Activated T-cell treated with anti-CD3 and anti-CD28 coated beads for 48 hours (primary cell): ENCODE measurements around the gene DYNLT2.
A peak's percentile ranks its signal among the peaks of the same experiment; 100 is the strongest.

Experiments
- DNase-seq: peaks from one replicate; pipeline ENCODE4 v3.0.0-alpha.2; 2020; ENCODE audit warnings: low read depth

The DYNLT2 gene, protein sequence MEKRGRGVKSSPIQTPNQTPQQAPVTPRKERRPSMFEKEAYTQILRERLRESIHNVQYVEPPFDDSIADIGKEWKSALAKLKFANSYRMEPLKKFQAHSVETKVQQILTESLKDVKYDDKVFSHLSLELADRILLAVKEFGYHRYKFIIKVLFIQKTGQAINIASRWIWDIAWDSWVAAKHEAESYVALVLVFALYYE

DNA sequence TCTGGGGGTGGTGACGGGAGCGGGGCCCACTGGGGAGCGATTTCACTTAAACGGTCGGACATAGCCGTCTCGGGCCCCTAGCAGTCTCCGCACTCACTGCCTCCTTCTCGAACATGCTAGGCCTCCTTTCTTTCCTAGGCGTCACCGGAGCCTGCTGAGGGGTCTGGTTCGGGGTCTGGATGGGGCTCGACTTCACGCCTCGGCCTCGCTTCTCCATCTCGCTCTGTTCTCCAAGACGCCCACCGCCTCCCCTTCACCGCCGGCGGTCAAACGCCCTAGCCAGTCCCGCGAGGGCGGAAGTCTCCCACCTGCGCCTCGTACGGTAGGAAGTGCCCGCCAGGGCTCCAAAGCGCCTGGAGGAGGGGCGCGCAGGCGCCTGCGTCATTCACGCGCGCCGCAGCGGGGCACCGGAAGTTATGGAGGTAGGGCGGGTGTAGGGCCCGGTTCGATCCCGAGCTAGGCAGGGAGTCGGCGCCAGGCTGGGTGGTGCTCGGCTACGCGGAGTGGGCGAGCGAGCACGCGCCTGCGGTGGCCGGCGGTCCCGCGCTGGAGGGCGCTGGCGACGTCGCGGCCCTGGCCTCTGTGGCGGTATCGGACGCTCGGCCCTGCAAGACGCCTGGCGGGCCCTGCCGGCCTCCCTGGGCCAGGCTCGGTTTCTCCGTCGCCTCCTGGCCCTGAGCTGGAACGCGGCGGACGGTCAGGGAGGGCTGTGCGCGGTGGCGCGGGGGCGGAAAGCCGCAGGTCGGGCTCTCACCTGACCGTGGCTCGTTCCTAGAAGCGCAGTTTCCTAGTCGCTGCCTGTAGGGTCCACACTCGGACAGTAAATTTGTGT is at the start of gene DYNLT2, which contains the start of gene ERMARD:
Gene DYNLT2, minus strand, starts transcription at position 331 of the 832 bp plus-strand sequence. Its CDS starts 114 bp downstream, at position 217.
Gene ERMARD, plus strand, starts transcription at position 381 of the 832 bp plus-strand sequence. Its CDS starts 36 bp downstream, at position 417.
- DNase-seq: peak; percentile 94

DNA sequence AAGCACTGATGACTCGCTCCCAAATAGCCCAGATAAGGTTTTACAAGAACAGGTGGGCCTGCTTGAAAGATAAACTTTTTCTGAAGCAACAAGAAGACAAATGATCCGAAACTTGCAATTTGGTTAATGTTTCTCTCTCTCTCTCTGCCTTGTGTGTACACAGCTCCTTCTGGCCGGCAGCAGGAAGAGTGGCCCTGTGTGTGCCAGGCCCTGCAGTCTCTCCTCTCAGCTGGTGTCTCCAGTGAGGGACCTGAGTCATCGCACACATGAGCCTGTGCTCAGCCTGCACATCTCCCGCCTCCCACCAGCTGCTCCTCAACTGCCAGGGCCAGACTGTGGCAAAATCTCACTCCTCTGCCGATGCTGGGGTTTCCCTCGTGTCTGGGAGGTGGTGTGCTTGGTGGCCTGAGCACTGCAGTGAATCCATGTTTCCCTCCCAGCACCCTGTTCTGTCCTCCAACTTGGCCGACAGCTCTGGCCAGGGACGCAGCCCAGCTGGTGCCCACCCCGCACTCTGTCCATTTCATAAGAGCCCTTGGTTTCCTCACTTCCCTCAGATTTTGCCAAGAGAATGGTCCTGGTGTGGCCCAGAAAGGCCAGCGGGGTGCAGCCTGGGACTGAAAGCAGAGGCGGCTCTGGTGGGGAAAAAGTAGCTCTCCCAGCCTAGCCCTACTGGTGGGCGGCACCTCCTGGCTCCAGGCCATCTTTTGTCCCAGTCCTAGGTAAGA is 49.5 kb upstream of the DYNLT2 start:
- no peak for DNase-seq

DNA sequence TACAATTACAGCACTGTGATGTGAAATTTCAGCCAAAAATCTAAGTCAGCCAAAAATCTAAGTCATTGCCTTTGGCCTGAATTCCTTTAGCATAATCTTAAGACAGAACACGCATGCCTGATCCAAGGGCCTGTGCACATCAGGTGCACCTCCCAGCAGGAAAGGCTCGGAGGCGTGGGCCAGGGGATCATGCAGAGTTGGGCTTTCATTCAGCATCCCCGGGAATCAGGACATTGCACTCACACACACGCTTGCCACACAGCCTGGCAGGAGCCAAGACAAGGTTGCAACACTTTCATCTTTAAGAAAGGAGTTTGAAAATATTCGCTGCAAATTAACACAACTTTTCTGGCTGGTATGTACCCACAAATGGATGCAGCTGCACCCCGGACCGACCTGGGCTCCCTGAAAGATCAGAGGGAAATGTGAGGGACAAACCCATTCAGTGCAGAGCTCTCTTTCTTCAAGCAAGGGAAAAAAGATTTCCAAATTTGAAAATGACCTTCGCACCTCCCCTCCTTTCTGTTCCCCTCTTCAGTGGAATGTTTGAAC is 48.8 kb upstream of the DYNLT2 start:
- DNase-seq: no peak

DNA sequence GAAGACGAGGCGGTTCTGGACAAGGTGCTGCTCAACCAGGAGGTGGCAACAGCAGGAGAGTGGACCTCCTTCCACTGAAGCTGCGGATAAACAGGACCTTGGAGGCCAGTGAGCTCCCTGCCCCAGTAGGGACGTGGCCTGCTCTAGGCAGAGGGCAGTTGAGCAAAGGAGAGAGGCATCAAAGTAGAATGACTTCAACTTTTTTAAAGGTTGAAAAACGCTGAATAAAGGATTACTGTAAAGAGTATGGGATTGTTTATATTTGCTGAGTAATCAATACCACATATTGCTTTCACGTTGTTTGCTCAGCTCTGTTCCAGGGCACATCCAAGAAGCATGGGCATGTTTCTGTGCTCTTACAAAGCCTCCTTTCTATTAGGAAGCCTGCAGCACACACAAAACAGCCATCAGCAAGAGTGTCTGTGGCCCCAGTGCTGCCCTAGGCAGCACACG is 48.1 kb upstream of the DYNLT2 start:
- no peak for DNase-seq

DNA sequence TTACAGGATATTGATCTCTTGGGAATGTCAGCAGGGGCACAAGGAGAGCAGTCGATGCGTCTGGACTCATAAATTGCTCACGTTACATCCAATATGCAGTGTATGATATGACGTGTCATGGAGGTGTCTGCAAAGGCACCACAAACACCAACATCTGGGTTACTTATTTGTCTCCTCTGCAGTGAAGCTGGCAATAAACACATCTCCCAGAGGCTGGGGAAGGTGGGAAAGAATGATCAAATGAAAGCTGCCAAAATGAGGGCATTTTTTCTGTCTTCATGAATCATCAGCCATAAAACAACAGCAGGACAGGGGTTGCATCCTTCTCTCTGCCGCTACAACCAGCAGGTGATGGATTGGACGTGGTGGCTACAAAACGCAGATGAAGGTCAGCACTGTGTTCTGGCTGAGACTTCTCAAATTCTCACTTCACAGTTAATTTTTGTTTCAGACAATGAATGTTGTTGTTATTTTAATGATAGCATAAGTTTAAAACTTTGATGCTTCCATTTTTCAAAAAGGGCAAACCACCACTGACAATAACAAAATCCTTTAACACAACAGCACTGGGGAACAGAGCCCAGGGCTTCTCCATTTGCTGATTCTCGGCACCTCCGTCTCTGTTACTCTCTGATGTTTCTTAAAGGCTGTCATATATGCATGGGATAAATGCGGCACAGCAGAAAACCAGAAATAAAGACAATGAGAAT is 47.5 kb upstream of the DYNLT2 start:
- DNase-seq: no peak

DNA sequence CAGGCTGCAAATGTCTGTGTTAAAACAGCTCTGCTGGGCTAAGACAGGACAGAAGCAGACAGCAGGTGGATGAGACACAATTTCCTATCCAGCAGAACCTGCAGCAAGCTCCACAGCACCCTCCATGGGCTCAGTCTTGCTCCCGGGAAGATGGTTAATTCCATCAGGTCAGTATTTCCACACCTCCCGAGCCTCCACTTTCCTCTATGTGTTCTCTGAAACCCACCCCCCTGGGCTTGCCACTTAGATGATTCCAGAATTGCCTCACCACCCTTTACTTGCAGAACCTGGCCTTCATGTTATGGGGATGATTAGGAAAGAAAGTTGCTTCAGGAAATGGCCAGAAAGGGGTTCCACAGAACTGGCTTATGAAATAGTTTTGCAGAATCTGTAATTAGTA is 43.8 kb upstream of the DYNLT2 start:
- DNase-seq: no peak

DNA sequence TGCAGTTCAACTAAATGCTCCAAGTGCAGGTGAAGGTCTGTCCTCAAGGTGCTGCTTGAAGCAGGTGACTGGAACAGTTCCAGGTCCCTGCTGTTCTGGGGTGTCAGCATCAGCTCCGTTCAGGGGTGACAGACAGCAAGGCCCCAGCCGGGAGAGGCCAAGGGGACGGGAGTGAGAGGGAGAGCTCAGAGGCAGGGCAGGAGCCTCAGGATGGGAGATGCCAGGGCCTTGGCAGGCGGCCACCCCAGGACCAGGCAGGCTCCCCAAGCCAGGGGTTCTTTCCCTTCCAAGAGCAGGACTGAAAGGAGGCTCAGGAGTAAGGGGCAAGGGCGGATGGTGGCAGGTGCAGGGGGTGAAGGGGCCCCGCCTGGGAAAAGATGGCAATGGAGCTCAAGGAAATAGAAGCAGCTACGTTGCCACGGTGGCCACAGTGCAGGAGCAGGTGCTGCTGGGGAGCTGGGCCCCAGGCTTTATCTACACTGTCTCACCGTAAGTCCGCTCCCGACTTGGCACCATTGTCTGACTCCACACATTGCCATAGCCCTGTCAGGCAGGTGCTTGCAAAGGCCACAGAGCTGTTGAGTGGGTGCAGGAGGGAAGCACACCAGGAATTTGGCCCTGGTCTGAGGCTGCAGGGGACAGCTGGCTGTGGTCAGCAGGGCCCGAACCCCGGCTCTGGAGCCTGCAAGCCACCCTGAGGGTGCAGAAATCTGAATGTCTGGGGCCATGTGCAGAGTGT is 43.1 kb upstream of the DYNLT2 start:
- DNase-seq: no peak

DNA sequence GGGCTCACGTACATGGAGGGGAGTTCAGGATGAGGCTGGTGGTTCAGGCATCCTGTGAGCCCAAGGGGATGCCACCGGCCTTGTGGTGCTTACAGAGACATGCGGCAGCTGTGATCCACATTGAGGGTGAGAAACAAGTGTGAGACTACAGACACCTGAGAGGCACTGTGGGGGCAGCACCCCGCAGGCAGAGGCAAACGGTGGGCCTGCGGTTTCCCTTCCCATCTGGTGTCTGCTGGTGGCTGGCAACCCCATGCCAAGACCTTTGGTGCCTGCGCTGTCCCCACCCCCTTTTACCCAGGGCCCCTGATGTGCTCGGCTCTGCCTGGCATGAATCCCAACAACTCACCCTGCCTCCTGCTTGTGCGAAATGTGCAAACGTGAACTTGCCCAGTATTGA is 42.0 kb upstream of the DYNLT2 start:
- no peak for DNase-seq

DNA sequence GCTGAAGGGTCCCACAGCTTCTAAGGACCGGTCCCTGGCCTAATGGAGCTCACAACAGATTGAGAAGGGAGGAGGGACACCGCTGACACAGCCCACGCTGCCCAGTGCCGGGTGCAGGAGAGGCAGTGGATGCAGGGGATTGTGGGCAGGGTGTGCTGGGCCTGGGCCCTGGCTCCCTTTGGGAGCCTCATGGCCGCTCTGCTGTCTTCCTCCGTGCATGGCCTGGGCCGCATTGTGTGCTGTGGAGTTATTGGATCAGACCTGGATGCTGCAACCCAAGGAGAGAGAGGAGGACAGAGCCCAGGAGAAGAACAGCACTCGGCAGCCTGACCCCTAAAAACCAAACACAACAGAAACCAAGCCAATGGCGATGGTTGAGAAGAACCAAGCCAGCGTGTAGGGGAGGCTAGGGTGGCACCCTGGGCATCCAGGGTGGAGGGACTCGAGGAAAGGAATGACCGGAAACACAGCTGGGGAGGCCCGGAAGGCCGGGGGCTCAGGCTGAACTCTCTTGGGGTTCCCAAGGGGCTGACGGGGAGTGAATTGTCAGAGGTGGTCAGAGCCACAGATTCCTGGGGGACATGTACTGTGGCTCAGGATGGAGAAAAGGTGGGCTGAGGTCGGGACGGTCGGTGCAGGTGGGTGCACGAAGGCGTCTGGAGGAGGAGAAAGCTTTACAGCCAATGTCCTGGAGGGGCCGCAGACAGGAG is 41.1 kb upstream of the DYNLT2 start:
- DNase-seq: no peak

DNA sequence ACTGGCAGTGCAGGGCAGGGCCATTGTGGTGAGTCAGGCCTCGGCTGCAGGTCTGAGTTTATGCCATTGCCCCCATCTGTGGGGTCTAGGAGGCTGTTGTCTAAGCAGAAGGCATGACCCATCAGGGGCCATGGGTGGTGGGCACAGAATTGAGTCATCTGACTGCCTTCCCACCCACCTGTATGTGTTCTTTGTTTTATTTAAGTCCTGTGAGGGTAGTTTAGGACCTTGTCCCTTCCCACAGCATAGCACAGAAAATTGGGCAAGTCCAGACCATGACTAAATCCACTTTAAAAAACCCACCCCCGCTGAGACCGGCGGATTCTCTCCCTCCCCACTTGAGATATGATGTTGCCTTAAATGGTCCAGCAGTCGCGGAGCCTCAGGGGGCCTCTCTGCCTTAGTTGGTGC is 40.4 kb upstream of the DYNLT2 start:
- no peak for DNase-seq

DNA sequence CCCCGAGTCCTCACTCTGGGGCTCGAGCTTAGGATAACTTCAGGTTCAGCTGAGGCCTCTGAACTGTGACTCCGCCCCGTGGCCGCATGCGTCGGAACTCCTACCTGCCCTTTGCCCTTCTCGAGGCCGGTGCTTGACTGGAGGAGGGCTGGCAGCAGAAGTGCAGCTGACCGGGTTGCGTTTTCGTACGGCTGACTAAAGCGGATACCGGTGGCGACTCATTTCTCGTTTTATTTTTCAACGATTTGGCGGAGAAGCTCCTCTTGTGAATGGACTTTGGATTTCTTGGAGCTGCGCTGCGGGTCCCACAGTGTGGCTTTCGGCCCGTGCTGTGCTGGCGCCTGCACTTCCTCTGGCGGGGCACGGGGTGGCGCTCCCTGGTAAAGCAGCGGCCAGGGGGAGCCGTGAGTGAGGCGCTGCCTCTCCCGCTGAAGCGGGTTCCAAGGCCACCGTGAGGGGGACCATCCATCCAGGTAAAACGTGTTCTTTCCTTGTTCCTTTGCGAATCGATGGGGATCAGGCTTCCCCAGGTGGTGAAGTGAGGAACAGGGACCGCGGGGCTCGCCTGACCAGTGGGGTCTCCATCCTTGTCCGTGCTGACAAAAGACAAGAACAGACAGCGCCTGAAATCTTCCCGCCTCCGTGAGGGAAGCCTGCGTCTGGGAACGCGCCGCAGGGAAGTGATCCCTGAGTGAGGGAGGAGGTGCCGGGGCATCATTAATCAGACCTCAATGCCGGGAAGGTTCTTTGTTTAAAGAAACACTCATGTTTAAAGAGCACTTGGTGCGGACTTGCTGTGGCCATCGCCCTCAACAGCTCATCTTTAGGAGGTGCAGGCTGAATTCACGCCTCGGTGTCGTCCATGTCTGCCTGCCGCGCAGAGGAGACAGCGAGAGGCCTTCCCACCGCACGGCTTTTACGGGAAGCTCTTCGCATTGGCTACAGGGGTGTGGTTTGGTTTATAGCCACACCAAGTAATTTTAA is 38.9 kb upstream of the DYNLT2 start:
- peak; percentile 67 for DNase-seq

DNA sequence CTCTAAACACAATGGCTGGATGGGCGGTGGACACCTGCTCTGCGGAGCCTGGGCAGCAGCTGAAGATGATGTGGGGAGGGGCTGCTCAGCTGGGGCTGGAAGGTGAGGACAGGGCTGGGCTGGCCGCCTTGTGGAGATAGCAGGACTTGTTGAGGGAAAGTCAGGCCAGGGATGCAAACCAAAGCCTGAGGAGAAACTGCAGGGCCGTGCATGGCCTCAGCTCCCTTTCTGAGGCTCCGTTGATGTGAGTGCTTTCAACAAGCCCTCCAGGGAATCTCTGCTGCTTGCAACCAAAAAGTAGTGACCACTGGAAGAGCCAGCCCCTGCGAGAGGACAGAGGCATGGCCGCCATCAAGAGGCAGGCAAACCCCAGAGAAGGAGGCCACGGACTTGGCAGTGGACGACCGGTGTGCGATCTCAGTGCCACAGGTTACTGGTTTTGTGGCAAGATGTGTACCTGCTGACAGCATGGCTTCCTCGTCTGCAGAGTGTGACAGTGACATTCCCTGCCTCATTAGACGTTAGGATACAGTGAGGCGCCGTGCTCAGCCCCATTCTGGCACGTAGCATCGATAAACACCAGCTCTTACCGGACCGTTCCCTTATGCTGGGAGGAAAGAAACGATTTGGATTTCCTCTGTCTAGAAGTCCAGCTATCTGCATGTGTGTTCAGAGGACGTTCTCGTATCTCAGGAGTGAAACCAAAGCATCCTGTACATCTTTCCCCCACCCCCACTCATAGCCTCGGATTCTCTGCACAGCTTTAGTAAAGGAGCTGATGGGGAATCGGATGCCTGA is 38.0 kb upstream of the DYNLT2 start:
- no peak for DNase-seq

DNA sequence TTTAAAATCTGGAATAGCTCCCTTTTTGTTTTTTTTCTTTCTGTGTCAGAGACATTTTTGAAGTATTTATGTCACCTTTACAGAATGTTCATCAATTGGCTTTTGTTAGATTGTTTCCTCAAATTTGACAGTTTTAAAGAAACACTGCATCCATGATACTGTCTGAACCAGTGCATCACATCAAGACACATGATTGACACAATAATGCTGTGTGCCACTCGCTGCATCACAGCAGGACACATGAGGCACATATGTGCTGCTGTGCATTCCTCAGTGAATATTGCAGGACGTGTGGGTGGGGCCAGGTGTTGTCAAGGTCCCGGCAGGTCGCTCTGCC is 37.4 kb upstream of the DYNLT2 start:
- no peak for DNase-seq

DNA sequence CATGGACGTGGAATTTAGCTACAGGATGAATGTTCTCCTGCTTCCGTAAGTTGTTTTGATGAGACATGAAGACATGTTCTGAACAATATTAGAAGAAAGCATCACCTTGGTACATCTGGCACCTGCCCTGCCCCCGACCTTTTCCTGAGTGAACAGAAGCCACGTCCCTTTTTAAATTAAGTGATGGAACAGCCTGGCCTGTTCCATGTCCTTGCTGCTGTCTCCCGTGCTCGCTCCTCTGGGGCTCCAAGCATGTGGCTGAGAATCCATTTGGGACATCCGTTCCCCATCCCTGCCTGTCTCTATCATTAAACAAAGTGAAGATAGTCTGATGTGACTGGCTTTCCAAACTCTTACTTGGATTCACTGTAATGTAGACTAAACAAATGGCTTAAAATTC is 36.4 kb upstream of the DYNLT2 start:
- no peak for DNase-seq

DNA sequence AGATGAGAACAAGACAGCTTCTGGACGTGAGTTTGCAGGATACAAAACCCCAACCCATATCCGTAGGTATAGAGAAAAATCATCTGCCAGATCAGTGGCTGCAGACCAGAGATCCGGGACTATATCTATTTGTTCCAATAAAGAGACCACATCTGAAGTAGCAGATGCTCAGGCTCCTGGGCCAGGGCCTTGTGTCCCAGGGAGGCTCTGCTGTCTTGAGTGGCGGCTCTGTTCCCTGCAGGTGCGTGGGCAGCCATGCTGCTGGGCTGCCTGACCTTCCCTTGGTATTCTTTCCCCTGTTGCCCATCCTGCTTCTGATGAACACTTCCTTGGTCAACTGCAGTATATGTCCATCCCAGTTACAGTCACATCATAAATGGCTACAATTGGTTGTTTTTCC is 35.0 kb upstream of the DYNLT2 start:
- DNase-seq: no peak

DNA sequence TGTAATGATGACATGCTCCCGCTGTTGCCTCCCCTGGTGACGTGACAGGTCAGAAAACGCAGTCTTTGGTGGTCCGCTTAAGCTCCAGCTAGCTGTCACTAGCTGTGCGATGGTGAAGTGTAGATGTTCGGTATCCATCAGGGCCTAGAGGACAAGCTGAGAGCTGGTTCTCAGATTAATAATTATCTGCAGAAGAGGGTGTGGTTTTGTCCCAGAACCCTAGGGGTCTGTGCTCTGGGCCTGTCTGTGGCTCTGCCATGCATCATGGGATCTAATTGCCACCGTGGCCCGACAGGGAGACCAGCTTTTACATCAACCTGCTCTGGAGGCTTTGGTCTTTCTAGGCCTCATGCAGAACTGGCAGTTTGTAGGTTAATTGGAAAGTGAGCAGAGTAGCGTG is 34.2 kb upstream of the DYNLT2 start:
- no peak for DNase-seq

DNA sequence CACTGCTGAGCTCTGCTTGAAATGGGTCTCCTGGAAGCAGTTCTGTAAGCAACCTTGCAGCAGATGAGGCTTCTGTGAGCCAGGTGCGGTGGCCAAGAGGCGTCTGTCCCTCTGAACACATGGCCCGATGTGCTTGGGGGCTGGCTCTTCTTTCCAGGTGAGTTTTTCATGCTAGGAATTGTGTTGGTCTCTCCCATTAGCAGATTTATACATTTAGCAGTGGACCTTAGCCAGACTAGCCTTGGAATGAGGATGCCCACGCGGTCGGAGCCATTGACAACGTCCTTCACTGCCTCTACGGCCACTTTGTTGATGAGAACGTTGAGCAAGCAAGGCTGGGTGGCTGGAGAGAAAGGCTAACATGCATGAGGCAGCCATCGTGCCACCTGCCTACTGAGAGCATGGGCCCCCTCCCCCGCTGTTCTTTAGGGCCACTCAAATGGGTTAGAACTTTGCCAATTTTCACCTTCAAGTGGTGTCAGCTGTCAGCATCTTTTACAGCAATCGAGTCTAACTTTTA is 33.5 kb upstream of the DYNLT2 start:
- no peak for DNase-seq
